GM12864 (cell line): Measurements from ENCODE around the gene FETUB.

Source experiments
- DNase-seq: peaks from one replicate; pipeline ENCODE4 v3.0.0-alpha.2; 2011; ENCODE audit warnings: low read depth
- H3K4me3 ChIP-seq: 2 replicates; pipeline ENCODE4 v1.5.1; 2011; ENCODE audit warnings: mild to moderate bottlenecking, low read depth, low read length, control low read depth
- CTCF ChIP-seq: IDR thresholded peaks from 2 replicates; pipeline ENCODE4 v1.5.1; 2011; ENCODE audit warnings: low read depth, mild to moderate bottlenecking, moderate library complexity, low read length, control low read depth, inconsistent platforms; ENCODE audit errors: missing control alignments

FETUB gene, protein sequence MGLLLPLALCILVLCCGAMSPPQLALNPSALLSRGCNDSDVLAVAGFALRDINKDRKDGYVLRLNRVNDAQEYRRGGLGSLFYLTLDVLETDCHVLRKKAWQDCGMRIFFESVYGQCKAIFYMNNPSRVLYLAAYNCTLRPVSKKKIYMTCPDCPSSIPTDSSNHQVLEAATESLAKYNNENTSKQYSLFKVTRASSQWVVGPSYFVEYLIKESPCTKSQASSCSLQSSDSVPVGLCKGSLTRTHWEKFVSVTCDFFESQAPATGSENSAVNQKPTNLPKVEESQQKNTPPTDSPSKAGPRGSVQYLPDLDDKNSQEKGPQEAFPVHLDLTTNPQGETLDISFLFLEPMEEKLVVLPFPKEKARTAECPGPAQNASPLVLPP

DNA sequence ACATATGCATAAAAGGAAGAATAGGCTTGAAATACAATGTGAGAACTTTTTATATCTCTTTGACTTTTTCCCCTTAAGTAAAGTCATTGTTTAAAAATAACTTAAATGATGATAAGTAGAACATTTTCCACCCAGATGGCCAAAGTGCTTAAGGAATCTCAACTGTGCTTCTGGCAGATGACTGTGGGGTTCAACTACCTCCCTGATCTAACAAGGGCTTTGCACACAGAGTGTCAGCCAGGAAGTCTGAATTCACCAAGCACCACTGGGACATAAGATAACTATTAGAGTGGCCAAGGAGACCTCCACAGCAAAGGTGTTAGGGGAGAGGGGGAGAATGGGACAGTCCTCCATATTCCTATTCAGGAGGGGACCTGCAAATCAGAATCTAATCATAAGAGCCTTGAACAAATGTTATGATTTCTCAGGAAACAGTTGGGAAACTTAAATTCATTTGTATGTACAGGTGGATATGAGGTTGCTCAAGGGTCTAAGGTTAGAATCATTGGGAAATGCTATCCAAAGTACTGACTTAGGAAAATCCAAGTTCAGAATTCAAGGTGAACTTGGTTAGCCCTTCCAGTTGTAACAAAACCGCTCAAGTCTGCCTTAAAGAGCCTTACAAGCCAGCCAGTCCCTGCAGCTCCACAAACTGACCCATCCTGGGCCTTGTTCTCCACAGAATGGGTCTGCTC, at the start of gene FETUB:
Gene FETUB (plus strand): TSS at position 622 of the 695 bp plus-strand sequence. CDS start 62 bp downstream, at position 684.
- no peak for DNase-seq
- no peak for TF ChIP-seq CTCF
- H3K4me3 ChIP-seq: no peak within 1 kb of the TSS

DNA sequence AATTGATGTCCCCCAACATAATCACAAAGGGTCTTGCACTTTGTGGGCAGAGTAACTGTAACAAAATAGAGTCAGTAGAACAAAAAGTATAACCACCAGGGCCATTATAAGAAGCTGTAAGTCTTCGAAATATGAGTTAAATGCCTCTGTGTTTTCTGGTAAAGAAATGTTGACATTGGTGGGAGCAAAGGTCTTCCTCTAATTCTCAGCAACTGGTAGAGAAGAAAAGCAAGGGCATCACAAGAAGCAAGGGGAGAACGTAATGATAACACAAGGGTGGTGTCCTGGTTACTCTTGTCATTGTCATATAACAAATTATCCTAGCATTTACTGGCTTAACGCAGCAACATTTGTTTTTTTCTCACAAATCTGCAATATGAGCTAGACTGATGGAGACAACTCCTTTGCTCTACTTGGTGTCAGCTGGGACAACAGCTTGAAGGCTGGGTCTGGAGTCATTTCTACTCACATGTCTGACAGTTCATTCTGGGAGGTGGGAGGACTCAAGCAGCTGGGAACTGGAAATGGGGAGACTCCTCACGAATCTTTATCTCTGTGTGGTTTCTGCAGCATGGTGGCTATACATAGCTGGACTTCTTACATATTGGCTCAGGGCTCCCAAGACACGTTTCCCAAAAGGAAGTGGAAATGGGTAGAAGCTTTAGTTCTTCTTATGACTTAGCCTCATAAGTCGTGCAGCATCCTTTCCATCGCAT, 49.5 kb upstream of the FETUB start:
- no peak overlapping the region for H3K4me3 ChIP-seq
- no peak for TF ChIP-seq CTCF
- DNase-seq: no peak

DNA sequence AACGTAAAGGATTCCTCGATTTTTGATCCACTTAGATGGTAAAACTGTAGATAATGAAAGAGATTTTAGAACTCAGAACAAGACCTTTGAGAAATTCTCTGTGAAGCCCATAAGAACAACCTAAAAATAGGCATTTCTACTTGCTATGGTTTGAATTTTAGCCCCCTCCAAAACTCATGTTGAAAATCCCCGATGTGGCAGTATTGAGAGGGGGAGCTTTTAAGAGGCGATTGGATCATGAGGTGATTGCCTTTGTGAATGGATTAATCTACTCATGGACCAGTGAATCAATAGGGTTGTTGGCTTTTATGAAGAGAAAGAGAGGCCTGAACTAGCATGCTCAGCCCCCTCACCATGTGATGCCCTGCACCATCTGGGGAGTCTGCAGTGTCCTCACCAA, 47.5 kb upstream of the FETUB start:
- no peak overlapping the region for H3K4me3 ChIP-seq
- DNase-seq: no peak
- TF ChIP-seq CTCF: no peak

DNA sequence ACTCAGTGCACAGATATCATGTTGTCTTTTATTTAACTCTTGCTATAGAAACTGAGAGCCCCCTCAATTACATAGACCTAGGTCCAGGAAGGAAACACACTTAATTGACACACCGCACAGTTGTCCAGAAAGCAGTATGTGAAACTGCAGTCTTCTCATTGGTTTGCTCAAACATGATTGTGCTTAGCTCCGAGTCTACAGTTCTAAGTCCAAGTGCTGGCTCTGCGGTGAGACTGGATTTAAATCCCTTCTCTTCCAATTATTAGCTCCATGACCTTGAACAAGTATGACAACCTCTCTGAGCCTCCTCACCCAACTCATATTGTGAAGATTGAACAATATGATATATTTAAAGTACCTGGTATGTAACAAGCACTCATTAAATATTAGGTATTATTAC, 46.3 kb upstream of the FETUB start:
- TF ChIP-seq CTCF: no peak
- H3K4me3 ChIP-seq: no peak overlapping the region
- DNase-seq: no peak

DNA sequence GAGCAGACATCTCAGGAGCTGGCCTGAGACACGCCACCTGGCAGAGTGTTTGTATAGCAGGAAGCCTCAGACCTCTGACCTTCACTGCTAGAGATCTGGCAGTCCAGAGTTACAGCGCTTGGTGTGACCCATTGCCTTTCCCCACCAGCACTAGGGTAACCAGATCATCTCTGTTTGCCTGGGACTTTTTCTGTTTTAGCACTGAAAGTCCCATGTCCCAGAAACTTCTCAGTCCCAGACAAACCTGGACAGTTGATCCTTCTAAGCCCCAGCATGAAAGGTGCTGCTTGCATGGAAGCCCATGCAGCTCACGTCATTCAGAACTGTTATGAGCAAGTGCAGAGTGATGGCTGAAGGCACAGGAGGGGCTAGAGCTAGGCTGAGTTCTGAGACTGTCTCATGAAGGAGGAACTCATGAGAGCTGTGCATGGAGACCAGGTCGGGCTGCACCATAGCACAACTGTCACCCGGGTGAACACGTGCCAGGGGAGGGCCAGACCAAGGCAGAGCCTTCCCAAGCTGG, 45.5 kb upstream of the FETUB start:
- no peak overlapping the region for H3K4me3 ChIP-seq
- no peak for TF ChIP-seq CTCF
- no peak for DNase-seq

GRCh38 chr3:186596568-186597287, 43.5 kb upstream of the FETUB start:
- DNase-seq: no peak
- no peak overlapping the region for H3K4me3 ChIP-seq
- no peak for TF ChIP-seq CTCF
